Measurements from ENCODE around the gene GUCY1A2.

The GUCY1A2 gene

GRCh38 chr11:107025673-107026072 lies 7.4 kb upstream of the GUCY1A2 start:
- Histone ChIP-seq H3K27ac (ENCODE audit: low read length) (no peak overlapping the region), H3K36me3 (ENCODE audit: control insufficient read depth, insufficient read depth, low read length) (no peaks in the 10 kb centered on the region), H3K4me3 (ENCODE audit: low read length) (no peak overlapping the region), H3K4me1 (ENCODE audit: control insufficient read depth, insufficient read depth, low read length) (no peaks in the 10 kb centered on the region), H3K9me3 (ENCODE audit: control insufficient read depth, insufficient read depth, low read length) (no peaks in the 10 kb centered on the region), H3K27me3 (ENCODE audit: control insufficient read depth, insufficient read depth, low read length) (no peaks in the 10 kb centered on the region)
- no peak for DNase-seq (ENCODE audit: low read depth, low spot score)

GRCh38 chr11:107020594-107020993 lies 2.3 kb upstream of the GUCY1A2 start:
- no peaks in the 10 kb centered on the region for H3K4me1 ChIP-seq (ENCODE audit: control insufficient read depth, insufficient read depth, low read length)
- H3K9me3 ChIP-seq (ENCODE audit: control insufficient read depth, insufficient read depth, low read length) = no peaks in the 10 kb centered on the region
- no peaks in the 10 kb centered on the region for H3K36me3 ChIP-seq (ENCODE audit: control insufficient read depth, insufficient read depth, low read length)
- no peak overlapping the region for H3K4me3 ChIP-seq (ENCODE audit: low read length)
- no peak overlapping the region for H3K27ac ChIP-seq (ENCODE audit: low read length)
- DNase-seq (ENCODE audit: low read depth, low spot score) = no peak
- H3K27me3 ChIP-seq (ENCODE audit: control insufficient read depth, insufficient read depth, low read length) = peaks cover 10% of the 10 kb centered on the region
- WGBS (ENCODE audit: insufficient coverage, insufficient read length) = no CpG with 5 or more reads among the region's 2 CpGs

GRCh38 chr11:107018902-107019493 lies 722 bp upstream of the GUCY1A2 start:
- H3K9me3 ChIP-seq (ENCODE audit: control insufficient read depth, insufficient read depth, low read length) = no peaks in the 10 kb centered on the region
- H3K4me3 ChIP-seq (ENCODE audit: low read length) = peak overlapping the region; percentile 47; the same call in 1 of the 2 replicates
- H3K27ac ChIP-seq (ENCODE audit: low read length) = no peak overlapping the region
- H3K4me1 ChIP-seq (ENCODE audit: control insufficient read depth, insufficient read depth, low read length) = no peaks in the 10 kb centered on the region
- WGBS (ENCODE audit: insufficient coverage, insufficient read length) = no CpG with 5 or more reads among the region's 36 CpGs
- H3K27me3 ChIP-seq (ENCODE audit: control insufficient read depth, insufficient read depth, low read length) = peaks cover 10% of the 10 kb centered on the region
- no peaks in the 10 kb centered on the region for H3K36me3 ChIP-seq (ENCODE audit: control insufficient read depth, insufficient read depth, low read length)
- no peak for DNase-seq (ENCODE audit: low read depth, low spot score)

DNA sequence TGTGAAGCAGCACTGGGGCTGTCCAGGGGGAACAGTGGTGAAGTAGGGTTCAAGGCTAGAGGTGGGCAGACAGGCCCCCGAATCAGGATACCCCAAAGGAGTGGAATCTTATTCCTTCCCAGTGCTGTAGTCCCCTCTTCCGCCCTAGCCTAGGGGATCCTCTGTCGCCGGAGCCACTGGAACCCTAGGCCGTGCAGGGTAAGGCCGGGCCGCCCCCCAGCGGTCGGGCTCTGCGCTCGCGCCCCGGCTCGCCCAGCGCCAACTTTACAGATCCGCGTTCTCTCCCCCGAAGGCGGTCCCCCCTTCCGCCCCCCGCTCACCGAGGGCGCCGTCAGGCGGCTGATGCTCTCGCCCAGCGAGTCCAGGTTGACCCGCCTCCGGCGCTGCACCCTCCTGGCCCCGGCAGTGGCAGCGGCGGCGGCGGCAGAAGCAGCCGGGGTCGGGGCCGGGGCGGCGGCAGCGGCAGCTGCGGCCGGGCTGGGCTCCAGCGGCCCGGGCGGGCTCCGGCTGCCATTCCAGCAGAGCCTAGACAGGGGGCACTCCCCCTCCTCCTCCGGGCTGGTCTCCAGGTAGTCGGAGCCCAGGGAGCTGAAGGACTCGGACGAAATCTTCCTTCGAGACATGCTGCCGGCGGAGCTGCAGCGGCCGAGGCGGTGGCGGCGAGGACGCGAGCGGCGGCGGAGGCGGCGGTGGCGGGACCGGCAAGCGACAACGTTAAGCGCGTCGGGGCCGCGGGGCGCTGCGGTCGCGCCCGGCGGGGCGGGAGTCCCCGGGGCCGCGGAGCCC lies 650 bp downstream of the GUCY1A2 start:
- H3K27me3 ChIP-seq (ENCODE audit: control insufficient read depth, insufficient read depth, low read length) = peaks cover 10% of the 10 kb centered on the region
- no peak for DNase-seq (ENCODE audit: low read depth, low spot score)

GRCh38 chr11:107017104-107017432 lies 1.2 kb downstream of the GUCY1A2 start:
- peak overlapping the region; percentile 13; the same call in 1 of the 2 replicates for H3K4me3 ChIP-seq (ENCODE audit: low read length)
- H3K27me3 ChIP-seq (ENCODE audit: control insufficient read depth, insufficient read depth, low read length) = peaks cover 10% of the 10 kb centered on the region
- no peaks in the 10 kb centered on the region for H3K4me1 ChIP-seq (ENCODE audit: control insufficient read depth, insufficient read depth, low read length)
- H3K9me3 ChIP-seq (ENCODE audit: control insufficient read depth, insufficient read depth, low read length) = no peaks in the 10 kb centered on the region
- H3K27ac ChIP-seq (ENCODE audit: low read length) = no peak overlapping the region
- H3K36me3 ChIP-seq (ENCODE audit: control insufficient read depth, insufficient read depth, low read length) = no peaks in the 10 kb centered on the region
- DNase-seq (ENCODE audit: low read depth, low spot score) = no peak
- WGBS (ENCODE audit: insufficient coverage, insufficient read length) = no CpG with 5 or more reads among the region's 3 CpGs

More for the DNA sequence above, 650 bp downstream of the GUCY1A2 start:
- Histone ChIP-seq H3K27ac (ENCODE audit: low read length) (no peak overlapping the region), H3K4me3 (ENCODE audit: low read length) (peak overlapping the region; percentile 47; the same call in 1 of the 2 replicates), H3K9me3 (ENCODE audit: control insufficient read depth, insufficient read depth, low read length) (no peaks in the 10 kb centered on the region), H3K36me3 (ENCODE audit: control insufficient read depth, insufficient read depth, low read length) (no peaks in the 10 kb centered on the region), H3K4me1 (ENCODE audit: control insufficient read depth, insufficient read depth, low read length) (no peaks in the 10 kb centered on the region)
- WGBS (ENCODE audit: insufficient coverage, insufficient read length) = no CpG with 5 or more reads among the region's 85 CpGs

DNA sequence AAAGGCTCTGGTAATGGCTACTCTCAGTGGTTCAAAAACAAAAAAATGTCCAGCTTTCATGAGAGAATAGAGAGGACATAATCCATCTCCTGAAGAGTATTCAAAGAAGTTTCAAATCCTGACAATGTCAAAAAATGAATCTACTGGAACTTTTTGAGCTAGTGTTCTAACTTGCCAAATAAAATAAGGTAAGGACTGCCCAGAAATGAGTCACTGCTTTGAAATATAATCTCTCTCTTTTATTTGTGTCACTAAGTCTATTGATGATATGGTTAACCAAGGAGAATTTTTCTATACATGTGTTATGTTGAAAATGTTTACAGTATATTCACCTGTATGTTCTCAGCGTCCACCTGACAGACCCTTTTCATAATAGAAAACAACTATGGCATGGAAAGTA lies 3.4 kb downstream of the GUCY1A2 start:
- H3K9me3 ChIP-seq (ENCODE audit: control insufficient read depth, insufficient read depth, low read length) = no peaks in the 10 kb centered on the region
- no peaks in the 10 kb centered on the region for H3K4me1 ChIP-seq (ENCODE audit: control insufficient read depth, insufficient read depth, low read length)
- peaks cover 10% of the 10 kb centered on the region for H3K27me3 ChIP-seq (ENCODE audit: control insufficient read depth, insufficient read depth, low read length)
- no peaks in the 10 kb centered on the region for H3K36me3 ChIP-seq (ENCODE audit: control insufficient read depth, insufficient read depth, low read length)
- DNase-seq (ENCODE audit: low read depth, low spot score) = no peak
- no peak overlapping the region for H3K27ac ChIP-seq (ENCODE audit: low read length)
- H3K4me3 ChIP-seq (ENCODE audit: low read length) = no peak overlapping the region
- WGBS (ENCODE audit: insufficient coverage, insufficient read length) = no CpG with 5 or more reads among the region's 1 CpG

- Histone ChIP-seq H3K9me3 (ENCODE audit: control insufficient read depth, insufficient read depth, low read length) (no peaks in the 10 kb centered on the region), H3K4me1 (ENCODE audit: control insufficient read depth, insufficient read depth, low read length) (no peaks in the 10 kb centered on the region), H3K4me3 (ENCODE audit: low read length) (no peak overlapping the region), H3K27me3 (ENCODE audit: control insufficient read depth, insufficient read depth, low read length) (no peaks in the 10 kb centered on the region), H3K36me3 (ENCODE audit: control insufficient read depth, insufficient read depth, low read length) (no peaks in the 10 kb centered on the region), H3K27ac (ENCODE audit: low read length) (no peak overlapping the region)
- no CpG with 5 or more reads among the region's 2 CpGs for WGBS (ENCODE audit: insufficient coverage, insufficient read length)
- DNase-seq (ENCODE audit: low read depth, low spot score) = no peak
Observed at GRCh38 chr11:107011977-107012376, 6.3 kb downstream of the GUCY1A2 start.

- WGBS (ENCODE audit: insufficient coverage, insufficient read length) = no CpG with 5 or more reads among the region's 1 CpG
- Histone ChIP-seq H3K4me3 (ENCODE audit: low read length) (no peak overlapping the region), H3K4me1 (ENCODE audit: control insufficient read depth, insufficient read depth, low read length) (no peaks in the 10 kb centered on the region), H3K27me3 (ENCODE audit: control insufficient read depth, insufficient read depth, low read length) (no peaks in the 10 kb centered on the region), H3K9me3 (ENCODE audit: control insufficient read depth, insufficient read depth, low read length) (no peaks in the 10 kb centered on the region), H3K36me3 (ENCODE audit: control insufficient read depth, insufficient read depth, low read length) (no peaks in the 10 kb centered on the region), H3K27ac (ENCODE audit: low read length) (no peak overlapping the region)
- no peak for DNase-seq (ENCODE audit: low read depth, low spot score)
Observed at GRCh38 chr11:107009190-107009589, 9.1 kb downstream of the GUCY1A2 start.

DNA sequence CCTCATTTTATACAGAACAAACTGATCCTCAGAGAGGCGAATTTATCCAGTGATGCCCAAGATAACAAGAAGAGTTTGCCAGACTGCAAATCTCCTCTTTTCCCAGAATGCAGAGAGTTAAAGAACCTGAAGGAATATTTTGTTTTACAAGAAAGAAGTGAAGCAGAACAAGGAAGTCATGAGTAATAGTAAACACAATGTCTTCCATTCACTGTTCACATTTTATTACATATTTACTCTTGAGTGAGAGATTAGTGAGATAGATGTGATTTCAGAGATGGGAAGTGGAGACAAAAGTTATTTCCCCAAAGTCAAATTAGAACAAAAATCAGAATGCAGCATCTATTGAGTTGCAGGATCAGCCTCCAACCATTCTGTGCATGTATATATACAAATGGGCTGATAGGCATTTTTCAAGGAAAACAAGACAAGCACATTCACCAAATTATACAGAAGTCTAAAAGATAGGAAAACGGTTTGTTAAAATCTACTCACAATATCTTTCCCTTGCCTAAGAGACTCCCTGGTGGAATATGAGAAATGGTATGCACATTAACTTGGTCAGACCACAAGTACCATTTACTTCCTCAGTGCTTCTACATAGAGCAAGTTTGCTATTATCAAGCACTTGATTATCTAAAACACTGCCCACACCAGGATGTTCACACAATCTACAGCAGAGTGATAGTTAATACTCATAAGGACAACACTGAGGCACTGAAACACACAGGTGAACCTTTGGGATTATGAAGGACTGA lies 12.0 kb downstream of the GUCY1A2 start:
- no peaks in the 10 kb centered on the region for H3K9me3 ChIP-seq (ENCODE audit: control insufficient read depth, insufficient read depth, low read length)
- no peak overlapping the region for H3K27ac ChIP-seq (ENCODE audit: low read length)
- H3K27me3 ChIP-seq (ENCODE audit: control insufficient read depth, insufficient read depth, low read length) = no peaks in the 10 kb centered on the region
- no CpG with 5 or more reads among the region's 2 CpGs for WGBS (ENCODE audit: insufficient coverage, insufficient read length)
- DNase-seq (ENCODE audit: low read depth, low spot score) = no peak
- no peak overlapping the region for H3K4me3 ChIP-seq (ENCODE audit: low read length)
- H3K4me1 ChIP-seq (ENCODE audit: control insufficient read depth, insufficient read depth, low read length) = no peaks in the 10 kb centered on the region
- no peaks in the 10 kb centered on the region for H3K36me3 ChIP-seq (ENCODE audit: control insufficient read depth, insufficient read depth, low read length)

DNA sequence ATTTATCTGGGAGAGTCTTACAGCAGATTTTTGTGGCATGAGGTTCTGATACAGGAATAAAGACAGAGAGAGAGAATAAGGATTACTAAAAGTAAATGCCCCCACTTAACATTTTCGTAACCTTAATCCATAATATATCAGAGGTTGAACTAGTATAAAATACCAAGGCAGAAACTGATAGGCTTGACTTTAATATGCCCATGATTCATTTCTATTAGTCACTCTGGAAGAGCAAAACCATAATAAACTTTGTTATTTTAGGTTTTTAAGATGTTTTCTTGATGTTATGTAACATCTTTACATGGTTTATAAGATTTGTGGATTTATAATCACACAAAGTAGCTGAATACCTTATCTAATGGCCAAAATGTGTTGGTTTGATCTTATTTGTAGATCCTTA lies 19.1 kb downstream of the GUCY1A2 start:
- Histone ChIP-seq H3K4me3 (ENCODE audit: low read length) (no peak overlapping the region), H3K27me3 (ENCODE audit: control insufficient read depth, insufficient read depth, low read length) (no peaks in the 10 kb centered on the region), H3K36me3 (ENCODE audit: control insufficient read depth, insufficient read depth, low read length) (no peaks in the 10 kb centered on the region), H3K4me1 (ENCODE audit: control insufficient read depth, insufficient read depth, low read length) (no peaks in the 10 kb centered on the region), H3K9me3 (ENCODE audit: control insufficient read depth, insufficient read depth, low read length) (no peaks in the 10 kb centered on the region), H3K27ac (ENCODE audit: low read length) (no peak overlapping the region)
- DNase-seq (ENCODE audit: low read depth, low spot score) = no peak
- WGBS (ENCODE audit: insufficient coverage, insufficient read length) = no CpG with 5 or more reads among the region's 1 CpG

All from iPS DF 6.9 (cell line).